Bone marrow (tissue), 2 donors: Measurements from ENCODE around the gene TRIM66.
"Not testable (repeated sequence)": the region's sequence is repeated elsewhere in the genome, so short reads cannot be mapped to it uniquely, and the experiment has no call there.

Source experiments
- DNase-seq, 2 donors: peaks; one replicate each; lab custom pipeline; 2025; lab: John Stamatoyannopoulos, UW

Gene TRIM66

DNA sequence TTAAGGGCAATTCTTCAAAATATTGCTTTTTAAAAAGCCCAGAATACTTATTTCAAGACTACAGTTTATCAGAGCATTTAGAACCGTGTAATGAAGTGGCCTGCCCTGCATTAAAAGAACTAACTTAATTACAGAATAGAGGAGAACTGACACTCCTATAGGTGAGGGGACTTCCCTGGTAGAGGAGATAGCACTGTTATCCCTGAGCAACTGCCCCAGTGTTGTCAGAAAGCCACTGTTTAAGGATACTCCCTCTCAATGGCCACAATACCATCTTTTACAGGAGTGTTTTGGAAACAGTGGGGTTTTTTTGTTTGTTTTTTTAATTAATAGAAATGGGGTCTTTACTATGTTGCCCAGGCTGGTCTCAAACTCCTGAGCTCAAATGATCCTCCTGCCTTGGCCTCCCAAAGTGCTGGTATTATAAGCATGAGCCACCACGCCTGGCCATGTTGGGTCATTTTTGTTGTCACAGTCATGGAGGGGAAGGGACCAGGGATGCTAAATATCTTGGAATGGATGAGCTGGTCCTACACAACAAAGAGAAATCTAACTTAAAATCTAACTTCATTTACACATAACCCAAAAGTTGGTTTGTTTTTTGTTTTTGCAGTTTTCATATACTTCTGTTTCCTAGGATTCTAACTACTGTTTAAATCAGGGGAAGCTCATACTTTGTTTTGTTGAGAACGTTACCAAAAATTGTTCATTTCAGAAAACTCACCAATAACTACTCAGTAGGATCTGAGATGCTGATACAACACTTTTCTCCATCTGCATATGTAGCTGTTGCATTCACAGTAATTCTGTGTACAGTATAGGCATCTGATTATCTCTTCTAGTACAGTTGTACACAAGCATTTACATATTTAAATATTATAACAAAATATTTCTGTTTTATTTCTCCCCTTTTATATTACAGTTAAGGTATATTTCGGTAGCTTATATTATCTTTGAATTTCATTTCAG is 8.2 kb upstream of the TRIM66 start:
- no peak for DNase-seq

- DNase-seq, result no peak
Measured at GRCh38 chr11:8689726-8690255, 7.3 kb upstream of the TRIM66 start.

GRCh38 chr11:8688414-8689362 is 6.2 kb upstream of the TRIM66 start:
- DNase-seq, result peak; percentile 19 to 82

- no peak for DNase-seq
Measured at GRCh38 chr11:8686325-8686724, 3.9 kb upstream of the TRIM66 start.

DNA sequence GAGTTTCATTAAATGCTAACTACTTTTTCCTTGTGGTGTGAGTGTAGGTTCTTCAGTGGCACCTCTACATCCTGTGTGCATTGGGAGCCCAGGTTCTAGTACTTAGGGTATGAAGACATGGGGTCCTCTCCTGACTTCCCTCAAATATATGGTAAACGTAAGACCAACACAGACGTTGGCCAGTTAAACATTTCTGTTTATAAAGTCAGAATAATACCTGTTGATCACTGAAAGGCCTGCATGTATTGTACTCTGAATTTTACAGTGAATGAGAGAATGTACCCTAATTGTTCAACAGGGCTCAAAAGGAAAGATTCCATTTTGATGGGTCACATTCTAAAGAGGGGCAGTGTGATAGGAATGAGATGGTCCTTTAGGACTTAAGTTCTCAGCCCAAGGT is 3.4 kb upstream of the TRIM66 start:
- no peak for DNase-seq

DNA sequence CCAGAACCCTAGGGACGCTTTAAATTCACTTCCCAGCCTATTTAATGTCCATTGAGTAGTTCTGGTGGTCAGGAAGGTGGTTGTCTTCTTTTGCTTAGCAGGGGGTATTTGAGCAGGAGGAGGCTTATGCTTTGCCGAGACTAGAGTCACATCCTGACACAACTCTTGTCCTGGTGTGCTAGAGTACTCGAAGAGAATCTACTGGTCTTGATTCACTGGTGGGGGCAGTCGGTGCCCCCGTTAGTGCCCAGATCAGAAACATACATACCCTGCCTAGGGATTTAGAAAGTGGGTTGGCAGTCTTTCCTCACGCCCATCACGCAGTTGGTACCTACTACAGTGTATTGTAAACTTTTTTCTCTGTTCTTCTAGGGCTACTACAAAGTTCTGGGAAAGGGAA is 2.8 kb upstream of the TRIM66 start:
- no peak for DNase-seq

- DNase-seq, result no peak
Measured at GRCh38 chr11:8684600-8685290, 2.3 kb upstream of the TRIM66 start.

DNA sequence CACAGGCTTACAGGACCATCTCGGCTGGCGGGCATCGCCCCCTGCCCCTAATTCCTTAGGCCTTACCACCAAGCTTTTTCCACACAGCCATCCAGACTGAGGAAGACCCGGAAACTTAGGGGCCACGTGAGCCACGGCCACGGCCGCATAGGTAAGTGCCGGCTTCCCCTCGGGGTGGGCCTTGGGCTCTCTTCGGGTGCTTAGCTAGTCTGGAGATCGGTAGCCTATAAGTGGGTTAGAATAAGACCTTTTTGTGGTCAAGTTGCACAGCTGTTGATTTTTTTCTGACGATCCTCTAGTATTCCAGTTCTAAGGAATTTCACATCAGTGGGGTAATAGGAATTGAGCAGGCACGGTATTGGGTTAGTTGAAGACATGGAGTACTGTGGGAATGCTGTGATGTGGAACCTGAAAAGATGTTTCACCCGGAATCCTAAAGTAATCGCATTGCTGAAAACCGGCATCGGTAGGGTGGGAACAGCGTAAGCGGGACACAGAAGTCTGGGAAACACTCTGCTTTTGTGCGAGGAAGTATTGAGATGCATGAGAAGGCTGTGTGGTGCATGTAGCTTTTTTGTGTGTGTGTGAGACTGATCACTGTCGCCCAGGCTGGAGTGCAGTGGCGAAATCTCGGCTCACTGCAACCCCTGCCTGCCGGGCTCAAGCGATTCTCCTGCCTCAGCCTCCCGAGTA is 796 bp upstream of the TRIM66 start:
- DNase-seq, result no peak

DNA sequence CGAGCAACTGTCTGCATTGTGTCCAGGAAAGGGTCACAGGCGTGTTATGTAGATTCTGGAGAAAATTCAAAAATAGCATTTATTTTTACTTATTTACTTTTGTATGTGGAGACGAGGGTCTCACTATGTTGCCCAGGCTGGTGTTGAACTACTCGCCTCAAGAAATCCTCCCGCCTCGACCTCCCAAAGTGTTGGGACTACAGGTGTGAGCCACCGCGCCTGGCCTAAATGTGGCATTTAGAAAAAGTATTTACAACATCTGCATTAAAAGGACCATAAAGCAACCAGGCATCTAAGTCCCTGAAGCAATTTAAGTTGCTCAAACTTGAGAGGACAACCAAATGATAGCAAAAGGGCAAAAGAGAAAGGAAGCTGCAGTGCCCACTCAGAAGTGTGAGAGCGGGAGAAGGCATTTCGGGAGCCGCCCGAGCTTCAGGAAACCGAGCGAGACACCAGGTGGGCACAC is 595 bp downstream of the TRIM66 start:
- no peak for DNase-seq

DNA sequence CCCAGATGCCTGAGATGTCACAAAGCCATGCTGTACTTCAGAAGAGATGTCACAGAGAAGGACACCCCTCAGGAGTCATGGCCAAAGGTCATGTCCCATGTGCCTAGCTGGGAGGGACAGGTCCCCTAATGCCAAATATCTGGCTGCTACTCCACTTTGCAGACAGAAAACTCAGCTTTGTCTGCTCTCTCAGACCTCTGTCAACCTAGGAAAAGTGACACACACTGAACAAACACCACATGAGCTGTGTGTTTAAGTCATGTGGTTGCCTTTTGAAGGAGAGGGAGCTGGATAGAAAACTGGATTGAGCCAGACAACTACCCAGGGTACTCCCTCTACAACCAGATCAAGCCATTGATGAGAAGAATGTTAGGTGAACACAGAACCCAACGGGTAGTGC is 3.5 kb downstream of the TRIM66 start:
- DNase-seq, result no peak

- no peak for DNase-seq
Measured at GRCh38 chr11:8676458-8676857, 6.0 kb downstream of the TRIM66 start.

DNA sequence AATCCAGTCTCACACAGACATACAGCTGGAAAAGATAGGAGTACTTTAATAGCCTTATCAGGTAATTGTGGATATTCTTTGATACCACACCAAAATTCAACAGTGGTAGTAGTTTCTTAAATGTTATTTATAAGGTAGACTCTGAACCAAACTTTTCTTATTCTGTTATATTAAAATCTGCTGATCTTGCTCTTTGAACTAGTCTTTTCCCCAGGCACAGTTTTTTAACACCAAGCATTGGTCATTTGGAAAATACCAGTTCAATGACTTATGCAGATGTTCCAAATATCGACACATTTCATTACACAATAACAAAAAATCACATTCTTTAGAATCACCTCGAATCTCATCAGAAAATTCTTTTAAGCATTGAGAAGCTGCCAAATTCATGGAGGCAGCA is 7.6 kb downstream of the TRIM66 start:
- no peak for DNase-seq

GRCh38 chr11:8672346-8672745 is 10.1 kb downstream of the TRIM66 start:
- no peak for DNase-seq

DNA sequence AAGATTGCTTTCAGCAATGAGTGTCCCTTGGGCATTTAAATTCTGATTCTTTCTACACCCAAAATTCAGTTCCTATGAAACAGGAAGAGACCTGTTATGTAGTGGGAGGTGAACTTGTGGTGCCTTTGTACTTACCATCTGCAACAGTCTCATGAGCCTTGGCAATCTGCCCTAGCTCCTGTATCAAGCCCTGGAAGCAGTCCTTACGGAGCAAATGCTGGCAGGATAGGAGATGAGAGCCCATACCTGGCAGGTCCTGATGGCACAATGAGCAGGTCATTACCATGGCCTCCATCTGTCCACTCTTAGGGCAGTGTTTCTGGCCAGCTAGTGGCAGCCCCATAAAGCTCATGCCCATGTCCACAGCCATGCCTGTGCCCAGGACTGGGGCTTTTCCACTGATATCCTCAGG is 10.8 kb downstream of the TRIM66 start:
- DNase-seq, result no peak

DNA sequence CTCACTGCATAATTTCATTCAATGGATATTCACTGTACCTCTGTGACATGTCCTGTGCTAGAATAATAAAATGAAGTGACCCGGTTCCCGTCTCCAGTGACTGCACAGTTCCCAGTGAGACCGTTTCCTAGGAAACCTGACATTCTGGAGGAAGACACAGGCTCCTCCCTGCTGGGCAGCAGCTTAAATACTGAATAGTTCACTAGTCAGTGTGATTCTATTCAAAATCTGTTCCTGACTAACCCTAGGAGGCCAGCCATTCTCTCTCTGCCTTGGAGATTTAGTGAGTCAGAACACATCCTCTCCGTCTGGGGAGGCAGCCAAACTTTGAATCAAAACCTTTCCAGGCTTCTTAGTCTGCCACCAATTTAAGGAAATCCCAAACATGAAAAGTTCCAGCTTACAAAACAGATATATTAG is 11.3 kb downstream of the TRIM66 start:
- DNase-seq, result no peak

DNA sequence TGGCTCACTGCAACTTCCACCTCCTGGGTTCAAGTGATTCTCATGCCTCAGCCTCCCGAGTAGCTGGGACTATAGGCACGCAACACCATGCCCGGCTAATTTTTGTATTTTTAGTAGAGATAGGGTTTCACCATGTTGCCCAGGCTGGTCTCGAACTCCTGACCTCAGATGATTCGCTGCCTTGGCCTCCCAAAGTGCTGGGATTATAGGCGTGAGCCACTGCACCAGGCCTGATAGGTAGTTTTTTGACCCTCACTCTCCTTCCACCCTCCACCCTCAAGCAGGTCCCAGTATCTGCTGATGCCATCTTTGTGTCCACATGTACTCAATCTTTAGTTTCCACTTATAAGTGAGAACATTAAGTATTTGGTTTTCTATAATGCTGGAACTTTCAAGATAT is 12.4 kb downstream of the TRIM66 start:
- DNase-seq, result not testable (repeated sequence)

- no peak for DNase-seq
Measured at GRCh38 chr11:8665222-8665621, 17.2 kb downstream of the TRIM66 start.

DNA sequence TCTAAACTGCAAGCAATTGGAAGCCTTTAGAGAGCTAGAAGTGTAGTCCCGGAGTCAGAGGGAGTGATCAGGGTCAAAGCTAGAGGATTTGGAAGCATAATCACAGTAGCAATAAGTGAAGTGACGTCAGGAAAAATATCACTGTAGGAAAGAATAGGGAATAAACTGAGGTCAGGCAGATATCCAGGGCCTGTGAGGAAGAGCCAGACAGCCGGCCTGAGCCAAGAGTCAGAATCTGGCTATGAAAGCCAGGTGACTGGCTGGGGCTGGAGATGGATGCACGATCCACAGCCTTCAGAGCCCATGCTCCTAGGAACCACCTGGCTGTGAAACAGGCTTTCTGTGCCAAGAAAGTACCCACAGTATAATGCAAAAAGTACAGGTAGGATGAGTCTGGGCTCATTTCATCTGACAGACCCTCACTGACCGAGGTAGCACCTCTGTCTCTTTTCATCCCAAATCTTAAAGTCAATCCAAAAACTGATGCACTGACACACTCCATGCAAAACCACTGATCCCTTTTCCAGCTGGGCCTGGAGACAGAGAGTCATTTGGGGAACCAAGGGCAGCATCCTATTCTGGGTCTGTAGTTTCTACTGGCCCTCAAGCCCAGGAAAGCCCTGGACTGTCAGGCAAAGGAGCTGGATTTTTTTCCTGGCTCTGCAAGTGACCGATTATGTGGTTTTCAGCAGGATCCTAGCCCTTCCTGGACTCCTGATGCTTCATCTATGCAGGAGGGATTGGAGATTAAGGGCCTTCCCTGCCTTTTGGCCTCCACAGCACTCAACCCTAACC is 21.3 kb downstream of the TRIM66 start:
- DNase-seq, result no peak

DNA sequence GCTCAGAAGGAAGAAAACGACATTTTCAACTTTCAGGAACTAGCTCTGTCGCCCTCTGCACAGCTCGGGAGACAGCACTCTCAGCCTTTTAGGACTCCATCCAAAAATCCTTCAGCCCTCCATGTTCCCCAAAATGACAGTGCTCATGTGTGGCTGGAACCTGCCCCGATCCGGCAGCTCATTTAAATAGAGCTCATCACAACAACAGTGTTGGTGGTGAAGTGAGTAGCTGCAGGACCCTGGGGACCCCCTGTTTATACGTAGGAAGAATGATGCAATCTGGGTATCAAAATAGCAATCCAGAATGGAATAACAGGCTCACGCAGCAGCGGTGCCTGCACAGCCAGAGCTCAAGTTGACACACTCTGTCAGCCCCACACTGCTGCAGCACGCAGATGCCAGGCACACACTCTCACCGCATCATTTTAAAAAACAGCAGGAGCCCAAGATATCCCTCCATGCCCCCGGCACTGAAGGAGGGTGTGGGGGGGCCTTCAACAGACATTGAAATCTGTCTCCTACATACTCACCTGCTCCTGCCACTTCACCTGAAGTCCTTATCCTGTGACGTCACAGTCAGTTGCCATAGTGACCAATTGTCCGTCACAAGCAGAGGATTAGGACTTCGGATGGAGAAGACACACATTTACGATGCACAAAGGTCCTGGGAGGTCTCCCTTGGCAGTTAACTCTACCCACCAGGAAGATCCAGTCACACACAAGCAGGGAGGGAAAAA is 24.0 kb downstream of the TRIM66 start:
- DNase-seq, result no peak

GRCh38 chr11:8656291-8656690 is 26.2 kb downstream of the TRIM66 start:
- DNase-seq, result no peak
